D721Med (cell line): ENCODE results near the gene SLC18A3.
A peak's percentile ranks its signal among the peaks of the same experiment; 100 is the strongest.

Experiments used
- DNase-seq: peaks from one replicate; pipeline ENCODE4 v3.0.0; 2011; ENCODE audit warnings: low spot score; ENCODE audit not compliant: insufficient read length
- FAIRE-seq: peaks from 2 replicates; lab custom pipeline; 2011; peaks lifted over from hg19 to GRCh38; lab: Jason Lieb, UNC
- CTCF ChIP-seq: IDR thresholded peaks from 2 replicates; pipeline ENCODE4 v1.5.1; 2012; ENCODE audit warnings: mild to moderate bottlenecking, control low read depth; ENCODE audit not compliant: insufficient read depth; ENCODE audit errors: missing control alignments

SLC18A3 gene

GRCh38 chr10:49627644-49628247 lies 17.6 kb downstream of the SLC18A3 start:
- no peak for TF ChIP-seq CTCF
- no peak for FAIRE-seq

GRCh38 chr10:49628599-49628998 lies 18.5 kb downstream of the SLC18A3 start:
- no peak for FAIRE-seq

More at GRCh38 chr10:49627644-49628247, 17.6 kb downstream of the SLC18A3 start:
- DNase-seq = no peak

GRCh38 chr10:49629431-49629881 lies 19.3 kb downstream of the SLC18A3 start:
- DNase-seq = peak; percentile 90
- peak; percentile 96 for FAIRE-seq

More at GRCh38 chr10:49628599-49628998, 18.5 kb downstream of the SLC18A3 start:
- DNase-seq = no peak
- no peak for TF ChIP-seq CTCF

GRCh38 chr10:49631975-49632374 lies 21.9 kb downstream of the SLC18A3 start:
- DNase-seq (no peak), FAIRE-seq (no peak)

More at GRCh38 chr10:49629431-49629881, 19.3 kb downstream of the SLC18A3 start:
- no peak for TF ChIP-seq CTCF

DNA sequence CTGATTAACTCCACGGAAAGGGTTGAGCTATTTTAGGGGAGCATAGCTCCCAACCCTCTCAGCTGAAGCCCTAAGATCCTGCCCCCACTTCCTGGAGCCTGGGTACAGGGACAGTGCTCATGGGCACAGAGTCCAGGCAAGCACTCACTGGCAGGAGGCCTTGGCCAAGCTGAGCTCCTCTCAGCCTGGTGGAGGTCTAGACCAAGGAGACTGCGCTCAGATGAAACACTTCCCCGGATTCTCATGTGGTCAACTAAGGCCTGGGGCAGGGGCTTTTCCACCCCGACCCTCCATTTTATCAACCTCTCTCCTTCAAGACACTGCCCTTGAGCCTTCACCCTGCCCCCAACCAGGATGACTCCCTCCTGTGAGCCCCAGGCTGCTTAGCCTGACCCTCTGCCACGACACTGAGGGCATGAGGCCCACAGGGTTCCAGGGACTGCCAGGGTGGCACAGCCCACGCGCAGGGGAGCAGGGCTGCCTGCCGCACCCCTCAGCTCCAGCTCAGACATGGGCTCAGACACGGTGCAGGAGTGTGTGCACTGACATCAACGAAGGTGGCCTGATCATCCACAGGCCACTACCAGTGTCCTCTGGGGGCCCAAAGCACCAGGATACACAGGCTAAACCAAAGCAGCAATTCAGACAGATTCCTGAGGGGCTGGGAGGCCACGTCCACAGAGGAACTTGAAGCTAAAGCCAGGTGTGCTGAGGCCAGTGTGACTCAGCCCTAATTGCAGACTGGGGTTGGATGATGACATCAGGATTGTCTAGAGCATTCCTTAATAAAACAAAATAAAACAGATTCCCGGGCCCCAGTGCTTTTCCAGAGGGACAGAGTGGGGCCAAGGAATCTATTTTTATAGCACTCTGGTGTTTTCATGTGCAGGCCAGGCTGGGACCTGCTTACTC lies 22.6 kb downstream of the SLC18A3 start:
- FAIRE-seq (no peak), DNase-seq (no peak)
- no peak for TF ChIP-seq CTCF

More at GRCh38 chr10:49631975-49632374, 21.9 kb downstream of the SLC18A3 start:
- no peak for TF ChIP-seq CTCF

DNA sequence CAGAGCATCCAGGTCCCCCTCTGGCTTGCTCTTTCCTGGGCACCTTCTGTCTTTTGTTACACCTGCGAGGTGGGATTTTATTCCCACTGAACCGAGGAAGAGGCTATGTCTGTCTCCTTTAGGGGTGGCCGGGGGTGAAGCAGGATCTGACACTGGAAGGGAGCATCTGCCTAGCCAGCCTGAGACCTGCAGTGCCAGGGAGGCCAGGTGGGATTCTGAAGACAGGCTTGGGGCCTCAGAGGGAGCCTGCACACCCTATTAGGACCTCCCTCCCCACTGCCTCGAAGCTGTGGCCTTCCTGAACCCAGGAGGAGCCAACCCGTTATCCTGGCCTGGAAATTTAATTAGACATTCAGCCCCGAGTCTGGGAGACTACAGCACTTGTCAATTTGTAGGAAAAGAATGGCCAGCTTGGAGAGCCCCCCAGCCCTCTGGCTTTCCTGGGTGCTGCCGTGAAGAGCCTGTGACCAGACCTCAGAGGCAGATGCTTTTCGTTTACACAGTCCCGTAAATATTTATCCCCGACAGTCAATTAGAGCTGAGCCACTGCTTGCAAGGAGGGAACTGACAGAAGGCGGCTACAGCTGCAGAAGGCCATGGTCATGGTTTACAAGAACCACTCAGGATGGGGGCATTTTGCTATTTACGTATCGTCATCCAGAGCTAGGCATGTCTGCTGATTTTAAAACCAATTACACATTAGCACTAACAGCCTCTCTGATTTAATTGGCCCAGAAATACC lies 23.4 kb downstream of the SLC18A3 start:
- no peak for TF ChIP-seq CTCF
- DNase-seq (no peak), FAIRE-seq (peak; percentile 44)
